ENCODE data around the gene WDR37. TPM values are rescaled to one million over a fixed set of nuclear protein-coding genes. Genes with fewer than 3 reads are reported as not detected.

WDR37 gene
- total and polyA plus RNA-seq, 10 of the 15 experiments (the other 5 are each of a cell fraction or from before 2014, with no cell fraction given) = 1.9 to 11.1 (median 7.1) TPM

DNA sequence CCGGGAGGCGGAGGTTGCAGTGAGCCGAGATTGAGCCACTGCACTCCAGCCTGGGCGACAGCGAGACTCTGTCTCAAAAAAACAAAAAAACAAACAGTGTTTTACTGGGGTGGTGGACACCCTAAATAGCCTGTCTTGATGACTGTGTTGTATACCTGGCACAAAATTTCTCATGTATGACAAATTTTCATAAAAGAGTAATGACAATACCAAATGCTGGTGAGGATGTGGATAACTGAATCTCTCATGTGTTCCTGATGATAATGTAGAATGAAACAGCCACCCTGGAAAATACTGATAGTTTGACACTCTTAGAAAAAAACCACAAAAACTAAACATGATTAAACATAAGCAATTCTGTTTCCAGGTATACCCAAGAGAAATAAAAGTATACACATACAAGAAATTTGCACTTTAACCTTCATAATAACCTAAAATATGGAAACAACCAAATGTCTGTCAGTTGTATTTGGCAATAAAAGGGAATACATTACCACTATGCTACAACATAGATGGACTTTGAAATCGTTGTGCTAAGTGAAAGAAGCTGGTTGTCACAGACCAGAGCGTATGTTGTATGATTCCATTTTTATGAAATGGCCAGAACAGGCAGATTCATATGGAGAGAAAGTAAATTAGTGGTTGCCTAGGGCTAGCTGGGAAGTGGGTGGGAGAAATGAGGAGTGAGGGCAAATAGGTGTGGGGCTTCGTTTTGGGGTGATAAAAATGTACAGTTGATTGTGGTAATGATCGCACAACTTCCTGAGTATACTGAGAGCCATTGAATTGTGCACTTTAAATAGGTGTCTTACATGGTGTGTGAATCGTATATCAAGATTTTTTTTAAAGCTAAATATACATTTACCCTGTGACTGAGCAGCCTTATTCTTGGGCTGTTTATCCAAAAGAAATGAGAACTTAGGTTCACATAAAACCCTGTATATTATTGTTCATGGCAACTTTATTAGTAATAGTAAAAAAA, 12.5 kb downstream of the WDR37 start (continued):
- TF ChIP-seq RELA (IDR thresholded peaks at IDR 0.05; ENCODE audit: borderline replicate concordance, partially characterized antibody) (no peak), MTA3 (IDR thresholded peaks at IDR 0.05; ENCODE audit: borderline replicate concordance, low read length) (no peak), FOS (IDR thresholded peaks at IDR 0.05; ENCODE audit: borderline replicate concordance, extremely low read depth, insufficient read length) (no peak), CHD4 (IDR thresholded peaks at IDR 0.05) (no peak)

DNA sequence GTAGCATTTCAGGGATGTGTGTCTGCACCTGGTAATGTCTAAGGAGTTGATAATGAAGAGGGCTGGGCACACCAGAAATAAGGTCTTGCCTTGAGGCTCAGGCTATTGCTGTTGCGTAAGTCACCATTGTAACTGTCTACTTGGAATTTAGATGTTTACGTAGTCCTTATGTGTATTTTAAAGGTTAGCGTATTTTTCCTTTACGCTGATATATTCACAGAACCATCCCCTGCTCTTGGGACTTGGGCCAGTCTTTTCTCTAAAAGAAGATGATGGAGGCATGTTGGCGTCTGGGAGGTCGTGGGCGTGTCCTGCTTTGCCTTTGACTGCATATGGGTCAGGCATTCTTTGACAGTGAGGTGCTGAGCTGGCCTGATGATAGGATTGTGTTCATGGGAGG, 14.7 kb downstream of the WDR37 start:
- no peaks in the 10 kb centered on the region for H3K9me3 ChIP-seq (replicated peaks; ENCODE audit: control insufficient read depth, insufficient read depth, low read length)
- H3K9ac ChIP-seq (ENCODE audit: control insufficient read depth, insufficient read depth, low read length) = no peak overlapping the region
- ChIA-PET SMC1A (ENCODE audit: uncharacterized antibody, unreplicated experiment) (interaction anchor here (1.3 kb wide), 1 partner anchor 13 kb away, joined by 5 read pairs; no protein-coding TSS in a partner anchor), RAD21 (ENCODE audit: unreplicated experiment) (no interaction called here), POLR2A (no interaction called here), CTCF (no interaction called here)
- intact Hi-C loops (cut with micrococcal nuclease; ENCODE audit: unreplicated experiment) = loop anchor here (10.0 kb wide), 1 partner anchor 556 kb away; no protein-coding TSS in a partner anchor
- H3K79me2 ChIP-seq (ENCODE audit: control insufficient read depth, insufficient read depth, low read length) = no peaks in the 10 kb centered on the region; the same call in 1 of the 2 replicates
- 100% methylated on average over 7 of the region's 7 CpGs for WGBS (ENCODE audit: insufficient coverage, insufficient replicate concordance, low lambda C conversion rate, missing lambda C conversion rate)
- H3K36me3 ChIP-seq (ENCODE audit: control insufficient read depth in 2 of 2, insufficient read depth in 2 of 2, low read length in 1 of 2) = peaks cover 1 to 13% of the 10 kb centered on the region in 2 experiments; a peak in 2 of 4 replicates
- no peaks in the 10 kb centered on the region for H3K27me3 ChIP-seq (replicated peaks in 1 of 2; ENCODE audit: control insufficient read depth in 2 of 2, insufficient read depth in 2 of 2, low read length in 1 of 2)
- no peak for ATAC-seq
- H3K27ac ChIP-seq (ENCODE audit: control insufficient read depth, insufficient read depth) = no peak overlapping the region
- in situ Hi-C loops (cut with MboI) = loop anchor here (10.0 kb wide), 1 partner anchor 566 kb away; no protein-coding TSS in a partner anchor
- peak; percentile 91 for FAIRE-seq
- no peak overlapping the region for H3K4me2 ChIP-seq (ENCODE audit: control insufficient read depth, insufficient read depth)
- no peak for DNase-seq (ENCODE audit: low read depth, low spot score)
- no peak overlapping the region for H2AFZ ChIP-seq (ENCODE audit: control insufficient read depth, low read depth, low read length)
- H3K4me3 ChIP-seq = no peak overlapping the region
- no TSS peak for BruUV-seq (replicated peaks)
- H3K4me1 ChIP-seq (ENCODE audit: control insufficient read depth, insufficient read depth, low read length) = no peaks in the 10 kb centered on the region
- no peaks in the 10 kb centered on the region for H4K20me1 ChIP-seq (ENCODE audit: control insufficient read depth, insufficient read depth)
- TF ChIP-seq NFYA (IDR thresholded peaks at IDR 0.05; ENCODE audit: borderline replicate concordance, low read depth, low read length) (no peak), POLR2AphosphoS5 (IDR thresholded peaks at IDR 0.05; ENCODE audit: low read length) (no peak), TAF1 (IDR thresholded peaks at IDR 0.05; ENCODE audit: borderline replicate concordance, low read depth, low read length) (no peak), MYB (IDR thresholded peaks at IDR 0.05; ENCODE audit: borderline replicate concordance, low read depth, low read length) (no peak), POLR2A (IDR thresholded peaks at IDR 0.05; ENCODE audit: low read depth, low read length) (no peak), SREBF2 (IDR thresholded peaks at IDR 0.05; ENCODE audit: low read length) (no peak), CREM (IDR thresholded peaks at IDR 0.05; ENCODE audit: low read depth) (no peak), ZNF207 (IDR thresholded peaks at IDR 0.05; ENCODE audit: borderline replicate concordance) (no peak), PAX8 (IDR thresholded peaks at IDR 0.05) (no peak), ESRRA (IDR thresholded peaks at IDR 0.05; ENCODE audit: low read length) (no peak)
- TF ChIP-seq, protein P1, sequence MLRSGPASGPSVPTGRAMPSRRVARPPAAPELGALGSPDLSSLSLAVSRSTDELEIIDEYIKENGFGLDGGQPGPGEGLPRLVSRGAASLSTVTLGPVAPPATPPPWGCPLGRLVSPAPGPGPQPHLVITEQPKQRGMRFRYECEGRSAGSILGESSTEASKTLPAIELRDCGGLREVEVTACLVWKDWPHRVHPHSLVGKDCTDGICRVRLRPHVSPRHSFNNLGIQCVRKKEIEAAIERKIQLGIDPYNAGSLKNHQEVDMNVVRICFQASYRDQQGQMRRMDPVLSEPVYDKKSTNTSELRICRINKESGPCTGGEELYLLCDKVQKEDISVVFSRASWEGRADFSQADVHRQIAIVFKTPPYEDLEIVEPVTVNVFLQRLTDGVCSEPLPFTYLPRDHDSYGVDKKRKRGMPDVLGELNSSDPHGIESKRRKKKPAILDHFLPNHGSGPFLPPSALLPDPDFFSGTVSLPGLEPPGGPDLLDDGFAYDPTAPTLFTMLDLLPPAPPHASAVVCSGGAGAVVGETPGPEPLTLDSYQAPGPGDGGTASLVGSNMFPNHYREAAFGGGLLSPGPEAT (IDR thresholded peaks at IDR 0.05; ENCODE audit: low read depth) = no peak
- TF ChIP-seq, protein P2, sequence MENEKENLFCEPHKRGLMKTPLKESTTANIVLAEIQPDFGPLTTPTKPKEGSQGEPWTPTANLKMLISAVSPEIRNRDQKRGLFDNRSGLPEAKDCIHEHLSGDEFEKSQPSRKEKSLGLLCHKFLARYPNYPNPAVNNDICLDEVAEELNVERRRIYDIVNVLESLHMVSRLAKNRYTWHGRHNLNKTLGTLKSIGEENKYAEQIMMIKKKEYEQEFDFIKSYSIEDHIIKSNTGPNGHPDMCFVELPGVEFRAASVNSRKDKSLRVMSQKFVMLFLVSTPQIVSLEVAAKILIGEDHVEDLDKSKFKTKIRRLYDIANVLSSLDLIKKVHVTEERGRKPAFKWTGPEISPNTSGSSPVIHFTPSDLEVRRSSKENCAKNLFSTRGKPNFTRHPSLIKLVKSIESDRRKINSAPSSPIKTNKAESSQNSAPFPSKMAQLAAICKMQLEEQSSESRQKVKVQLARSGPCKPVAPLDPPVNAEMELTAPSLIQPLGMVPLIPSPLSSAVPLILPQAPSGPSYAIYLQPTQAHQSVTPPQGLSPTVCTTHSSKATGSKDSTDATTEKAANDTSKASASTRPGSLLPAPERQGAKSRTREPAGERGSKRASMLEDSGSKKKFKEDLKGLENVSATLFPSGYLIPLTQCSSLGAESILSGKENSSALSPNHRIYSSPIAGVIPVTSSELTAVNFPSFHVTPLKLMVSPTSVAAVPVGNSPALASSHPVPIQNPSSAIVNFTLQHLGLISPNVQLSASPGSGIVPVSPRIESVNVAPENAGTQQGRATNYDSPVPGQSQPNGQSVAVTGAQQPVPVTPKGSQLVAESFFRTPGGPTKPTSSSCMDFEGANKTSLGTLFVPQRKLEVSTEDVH (IDR thresholded peaks at IDR 0.05; ENCODE audit: low read depth, partially characterized antibody) = no peak
- TF ChIP-seq, protein P3, sequence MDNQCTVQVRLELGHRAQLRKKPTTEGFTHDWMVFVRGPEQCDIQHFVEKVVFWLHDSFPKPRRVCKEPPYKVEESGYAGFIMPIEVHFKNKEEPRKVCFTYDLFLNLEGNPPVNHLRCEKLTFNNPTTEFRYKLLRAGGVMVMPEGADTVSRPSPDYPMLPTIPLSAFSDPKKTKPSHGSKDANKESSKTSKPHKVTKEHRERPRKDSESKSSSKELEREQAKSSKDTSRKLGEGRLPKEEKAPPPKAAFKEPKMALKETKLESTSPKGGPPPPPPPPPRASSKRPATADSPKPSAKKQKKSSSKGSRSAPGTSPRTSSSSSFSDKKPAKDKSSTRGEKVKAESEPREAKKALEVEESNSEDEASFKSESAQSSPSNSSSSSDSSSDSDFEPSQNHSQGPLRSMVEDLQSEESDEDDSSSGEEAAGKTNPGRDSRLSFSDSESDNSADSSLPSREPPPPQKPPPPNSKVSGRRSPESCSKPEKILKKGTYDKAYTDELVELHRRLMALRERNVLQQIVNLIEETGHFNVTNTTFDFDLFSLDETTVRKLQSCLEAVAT (IDR thresholded peaks at IDR 0.05) = no peak

Measured in GM12878 (cell line).